NCI-H2227 (cell line): ENCODE data around the gene ACTR3C.
"Not testable (repeated sequence)": the region's sequence is repeated elsewhere in the genome, so short reads cannot be mapped to it uniquely, and the experiment has no call there.

Experiments
- DNase-seq: peaks from one replicate; lab custom pipeline; 2025; ENCODE audit not compliant: unreplicated experiment; lab: John Stamatoyannopoulos, UW

Gene ACTR3C

DNA sequence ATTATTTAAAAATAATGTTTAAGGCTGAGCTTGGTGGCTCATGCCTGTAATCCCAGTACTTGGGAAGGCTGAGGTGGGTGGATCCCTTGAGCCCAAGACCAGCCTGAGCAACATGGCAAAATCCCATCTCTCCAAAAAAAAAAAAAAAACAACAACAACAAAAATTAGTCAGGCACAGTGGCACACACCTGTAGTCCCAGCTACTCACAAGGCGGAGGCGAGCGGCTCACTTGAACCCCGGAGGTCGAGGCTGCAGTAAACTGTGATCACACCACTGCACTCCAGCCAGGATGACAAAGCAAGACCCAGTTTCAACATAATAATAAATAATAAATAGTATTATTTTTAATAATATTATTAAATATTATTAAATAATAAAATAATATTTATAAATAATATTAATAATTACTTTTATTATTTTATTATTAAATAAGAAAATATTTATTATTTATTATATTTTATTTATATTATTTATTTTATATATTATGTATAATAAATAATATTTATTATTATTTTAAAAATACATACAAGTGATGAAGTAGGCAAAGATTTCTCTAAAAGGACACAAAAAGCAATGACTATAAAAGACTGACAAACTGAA lies 8.6 kb downstream of the ACTR3C start:
- DNase-seq: no peak

DNA sequence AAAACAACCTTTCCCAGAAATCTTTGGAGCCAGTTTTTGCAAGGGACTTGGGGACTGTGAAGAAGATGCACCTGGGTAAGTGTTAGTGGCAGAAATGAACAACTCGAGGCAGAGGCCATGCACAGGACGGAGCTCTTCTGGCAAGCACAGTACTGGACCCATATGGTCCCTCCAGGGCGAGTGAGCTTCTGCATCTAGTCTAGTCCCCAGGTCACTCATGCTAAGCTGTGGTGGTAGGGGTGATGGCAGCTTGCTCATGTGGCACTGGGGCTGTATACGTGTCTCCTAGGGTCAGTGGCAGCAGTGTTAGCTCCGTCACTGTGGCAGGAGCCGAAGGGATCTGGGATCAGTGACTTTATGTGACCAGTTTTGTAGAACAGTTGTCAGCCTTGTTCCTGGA lies 9.5 kb downstream of the ACTR3C start:
- DNase-seq: no peak

DNA sequence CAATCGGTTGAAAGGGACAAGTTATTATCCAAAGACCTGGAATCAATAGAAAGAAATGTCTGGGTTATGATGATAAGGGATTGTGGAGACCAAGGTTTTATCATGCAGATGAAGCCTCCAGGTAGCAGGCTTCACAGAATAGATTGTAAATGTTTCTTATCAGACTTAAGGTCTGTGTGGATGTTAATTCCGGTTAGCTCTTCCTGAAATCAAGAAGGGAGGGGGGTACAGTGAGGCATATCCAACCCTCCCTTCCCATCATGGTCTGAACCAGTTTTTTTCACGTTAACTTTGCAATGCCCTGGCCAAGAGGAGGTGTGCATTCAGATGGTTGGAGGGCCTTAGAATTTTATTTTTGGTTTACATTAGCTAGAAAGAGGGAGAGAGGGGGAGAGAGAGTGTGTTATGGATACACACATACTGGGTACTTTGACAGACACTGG lies 10.0 kb downstream of the ACTR3C start:
- no peak for DNase-seq

DNA sequence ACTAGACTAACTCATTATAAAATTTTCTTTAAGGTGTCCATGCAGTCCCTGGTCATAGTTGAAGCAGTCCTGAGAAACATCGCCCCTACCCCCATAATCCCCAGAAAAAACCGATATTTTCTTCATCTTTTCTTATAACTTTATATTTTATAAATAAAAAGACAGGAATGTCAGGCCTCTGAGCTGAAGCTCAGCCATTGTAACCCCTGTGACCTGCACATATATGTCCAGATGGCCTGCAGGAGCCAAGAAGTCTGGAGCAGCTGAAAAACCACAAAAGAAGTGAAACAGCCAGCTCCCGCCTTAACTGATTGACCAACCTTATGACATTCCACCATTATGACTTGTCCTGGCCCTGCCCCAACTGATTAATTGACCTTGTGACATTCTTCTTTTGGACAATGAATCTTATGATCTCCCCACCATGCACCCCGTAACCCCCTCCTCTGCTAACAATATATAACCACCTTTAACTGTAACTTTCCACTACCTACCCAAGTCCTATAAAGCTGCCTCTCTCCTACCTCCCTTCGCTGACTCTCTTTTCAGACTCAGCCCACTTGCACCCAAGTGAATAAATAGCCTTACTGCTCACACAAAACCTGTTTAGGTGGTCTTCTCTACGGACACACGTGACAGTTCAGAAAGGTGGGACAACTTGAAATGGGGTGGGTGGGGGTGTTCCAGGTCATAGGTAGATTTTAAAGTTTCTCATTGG lies 10.5 kb downstream of the ACTR3C start:
- DNase-seq: not testable (repeated sequence)

DNA sequence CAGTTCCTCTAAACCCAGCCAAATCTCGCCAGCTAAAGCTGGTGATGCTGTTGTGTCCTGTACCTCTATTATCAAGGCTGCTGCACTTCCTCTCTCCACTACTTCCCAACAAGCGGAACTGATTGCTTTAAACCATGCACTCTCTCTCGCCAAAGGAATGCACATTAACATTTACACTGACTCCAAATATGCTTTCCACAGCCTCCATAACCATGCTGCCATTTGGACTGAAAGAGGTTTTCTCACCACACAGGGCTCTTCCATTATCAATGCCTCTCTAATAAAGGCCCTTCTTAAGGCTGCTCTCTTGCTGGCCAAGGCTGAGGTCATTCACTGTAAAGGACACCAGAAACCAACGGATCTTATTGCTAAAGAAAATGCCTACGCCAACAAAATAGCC lies 11.6 kb downstream of the ACTR3C start:
- DNase-seq: no peak

DNA sequence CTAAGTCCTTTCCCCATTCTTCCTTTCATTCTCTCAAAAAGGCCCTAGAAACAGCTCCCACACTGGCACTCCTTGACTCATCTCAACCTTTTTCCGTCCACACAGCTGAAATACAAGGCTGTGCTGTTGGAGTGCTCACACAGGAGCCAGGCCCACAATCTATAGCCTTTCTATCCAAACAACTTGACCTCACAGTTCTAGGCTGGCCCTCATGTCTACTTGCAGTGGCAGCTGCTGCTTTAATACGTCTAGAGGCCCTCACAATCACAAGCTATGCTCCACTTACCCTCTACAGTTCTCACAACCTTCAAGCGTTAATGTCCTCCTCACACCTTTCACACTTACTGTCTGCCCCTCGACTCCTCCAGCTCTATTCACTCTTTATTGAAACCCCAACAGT lies 12.2 kb downstream of the ACTR3C start:
- DNase-seq: no peak

DNA sequence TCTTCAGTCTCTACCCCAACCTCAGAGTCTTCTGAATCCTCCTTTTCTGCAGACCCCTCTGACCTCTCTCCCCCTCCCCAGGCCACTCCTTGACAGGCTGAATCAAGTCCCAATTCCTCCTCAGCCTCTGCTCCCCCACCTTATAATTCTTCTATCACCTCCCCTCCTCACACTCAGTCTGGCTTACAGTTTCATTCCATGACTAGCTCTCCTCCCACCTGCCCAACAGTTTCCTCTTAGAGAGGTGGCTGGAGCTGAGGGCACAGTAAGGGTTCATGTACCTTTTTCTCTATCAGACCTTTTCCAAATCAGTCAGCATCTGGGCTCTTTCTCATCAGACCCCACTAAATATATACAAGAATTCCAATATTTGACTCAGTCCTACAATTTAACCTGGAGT lies 14.8 kb downstream of the ACTR3C start:
- DNase-seq: no peak

DNA sequence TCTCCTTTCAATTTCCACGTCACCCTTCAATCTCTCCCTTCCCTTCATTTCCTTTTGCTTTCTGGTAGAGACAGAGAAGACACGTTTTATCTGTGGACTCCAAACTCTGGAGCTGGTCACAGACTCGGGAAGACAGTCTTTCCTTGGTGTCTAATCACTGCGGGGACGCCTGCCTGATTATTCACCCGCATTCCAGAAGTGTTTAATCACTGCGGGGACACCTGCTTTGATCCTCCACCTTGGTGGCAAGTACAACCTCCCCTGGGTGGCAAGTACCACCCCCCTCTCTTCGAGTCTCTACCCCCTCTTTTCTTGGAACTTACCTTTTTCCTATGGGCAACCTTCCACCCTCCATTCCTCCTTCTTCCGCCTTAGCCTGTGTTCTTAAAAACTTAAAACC lies 15.4 kb downstream of the ACTR3C start:
- no peak for DNase-seq

DNA sequence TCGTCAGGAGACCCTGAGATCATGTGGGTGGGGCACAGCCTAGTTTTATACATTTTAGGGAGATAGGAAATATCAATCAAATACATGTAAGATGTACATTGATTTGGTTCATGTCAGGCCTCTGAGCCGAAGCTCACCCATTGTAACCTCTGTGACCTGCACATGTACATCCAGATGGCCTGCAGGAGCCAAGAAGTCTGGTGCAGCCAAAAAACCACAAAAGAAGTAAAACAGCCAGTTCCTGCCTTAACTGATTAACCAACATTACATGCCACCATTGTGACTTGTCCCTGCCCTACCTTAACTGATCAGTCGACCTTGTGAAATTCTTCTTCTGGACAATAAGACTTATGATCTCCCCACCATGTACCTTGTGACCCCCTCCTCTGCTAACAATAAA lies 16.2 kb downstream of the ACTR3C start:
- DNase-seq: no peak

DNA sequence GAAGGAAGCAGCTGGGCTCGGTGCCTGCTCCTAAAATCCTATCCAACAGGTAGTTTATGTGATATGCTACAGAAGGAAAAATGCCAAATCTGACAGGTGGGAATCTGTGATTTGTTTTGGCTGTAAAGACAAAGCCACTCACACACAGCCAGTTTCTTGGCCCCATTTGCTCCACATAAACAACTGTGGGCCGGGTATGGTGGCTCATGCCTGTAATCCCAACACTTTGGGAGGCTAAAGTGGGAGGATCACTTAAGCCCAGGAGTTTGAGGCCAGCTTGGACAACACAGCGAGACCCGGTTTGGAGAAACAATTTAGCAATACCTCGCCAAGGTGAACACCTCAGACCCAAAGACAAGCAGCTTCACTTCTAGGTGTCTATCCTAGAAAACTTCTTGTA lies 17.0 kb downstream of the ACTR3C start:
- DNase-seq: not testable (repeated sequence)

DNA sequence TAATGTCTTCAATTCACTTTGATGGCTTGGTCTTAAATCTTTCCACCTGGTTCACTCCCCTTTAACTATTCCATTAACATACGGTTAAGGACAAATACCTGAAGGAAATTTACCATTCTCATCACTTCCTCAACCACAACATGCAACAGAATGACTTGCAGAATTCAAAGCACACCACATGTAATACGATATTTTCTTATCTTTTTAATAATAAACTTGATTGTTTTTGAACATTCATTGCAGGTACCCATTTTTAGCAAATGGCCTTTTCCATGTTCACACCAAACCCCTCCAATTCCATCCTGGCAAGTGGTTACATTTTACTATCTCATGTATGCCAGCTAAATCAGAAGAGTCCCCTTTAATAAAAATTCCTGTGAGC lies 17.5 kb downstream of the ACTR3C start:
- DNase-seq: not testable (repeated sequence)

DNA sequence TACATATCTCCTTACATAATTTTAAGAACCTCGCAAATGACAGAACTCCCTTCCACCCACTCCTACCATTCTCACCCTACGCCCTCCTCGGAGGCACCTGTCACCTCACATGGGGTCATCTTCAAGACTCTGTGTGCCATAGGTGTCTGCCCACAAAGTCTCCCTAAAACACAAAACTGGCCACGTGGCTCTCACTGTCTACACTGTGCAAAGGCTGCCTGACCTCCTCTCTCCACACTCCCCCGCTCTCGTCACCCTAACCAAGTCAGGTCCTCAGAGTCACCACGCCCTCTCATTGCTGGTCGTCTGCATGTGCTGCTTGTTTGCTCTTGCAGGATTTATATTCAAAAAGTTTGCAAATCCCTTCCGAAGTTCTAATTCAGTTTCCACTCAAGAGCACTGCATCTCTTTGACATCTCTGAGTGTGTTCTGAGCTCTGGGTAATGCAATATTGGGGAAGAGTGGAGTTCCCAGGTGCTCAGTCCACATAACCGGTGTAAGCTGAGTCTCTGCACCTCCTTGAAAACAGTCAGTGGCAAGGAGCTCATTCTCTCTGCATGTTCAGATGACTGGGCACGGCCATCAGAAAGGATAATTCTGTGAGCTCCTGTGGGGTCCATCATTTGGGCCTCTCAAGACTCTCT lies 18.0 kb downstream of the ACTR3C start:
- not testable (repeated sequence) for DNase-seq

DNA sequence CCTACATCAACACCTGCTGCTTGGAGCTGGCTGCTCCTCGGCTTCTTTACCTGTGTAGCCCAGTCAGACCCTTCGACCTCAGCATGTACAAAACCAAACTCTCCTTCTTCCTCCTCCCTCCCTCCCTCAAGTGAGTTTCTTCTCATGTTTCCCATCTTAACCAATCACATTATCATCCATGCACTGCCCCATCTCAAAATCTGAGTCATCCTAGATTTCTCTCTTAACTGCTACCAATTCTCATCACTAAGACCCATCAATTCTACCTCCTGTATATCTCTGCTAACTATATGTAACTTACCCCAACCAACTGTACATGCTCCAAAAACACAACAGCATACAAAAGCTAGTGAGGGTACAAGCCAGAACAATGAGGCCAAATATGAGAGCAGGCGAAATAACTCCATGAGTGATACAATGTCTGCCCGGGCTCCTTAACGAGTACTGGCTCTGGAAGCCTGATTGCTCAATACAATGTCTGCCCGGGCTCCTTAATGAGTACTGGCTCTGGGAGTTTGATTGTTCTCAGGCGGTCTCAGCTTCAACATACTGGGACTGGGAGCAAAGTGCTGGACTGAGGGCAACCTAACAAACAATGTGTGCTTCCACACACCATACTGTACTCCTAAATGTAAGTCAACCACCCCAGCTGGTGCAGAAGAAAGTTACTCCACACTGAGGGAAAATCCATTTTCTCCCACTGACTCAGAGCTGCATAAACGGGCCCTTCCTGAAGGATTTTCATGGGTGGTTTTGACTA lies 18.7 kb downstream of the ACTR3C start:
- DNase-seq: not testable (repeated sequence)

DNA sequence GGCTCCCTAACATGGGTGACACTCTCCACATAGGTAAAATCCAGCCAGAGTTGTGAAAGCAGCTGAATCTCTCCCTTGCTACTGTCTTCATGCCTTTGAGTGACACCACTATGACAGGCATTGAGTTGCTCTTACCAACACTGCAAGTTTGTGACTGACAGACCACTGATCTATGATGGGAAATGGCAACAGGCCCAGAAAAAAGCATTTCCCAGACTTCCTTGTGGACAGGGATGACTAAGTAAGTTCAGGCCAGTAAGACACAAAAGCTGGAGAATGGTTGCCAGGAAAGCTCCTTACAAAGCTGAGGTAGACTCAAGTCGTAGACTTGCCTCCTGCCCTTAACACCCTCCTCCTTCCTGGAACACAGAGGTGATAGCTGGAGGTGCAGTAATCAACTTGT lies 20.4 kb downstream of the ACTR3C start:
- not testable (repeated sequence) for DNase-seq

DNA sequence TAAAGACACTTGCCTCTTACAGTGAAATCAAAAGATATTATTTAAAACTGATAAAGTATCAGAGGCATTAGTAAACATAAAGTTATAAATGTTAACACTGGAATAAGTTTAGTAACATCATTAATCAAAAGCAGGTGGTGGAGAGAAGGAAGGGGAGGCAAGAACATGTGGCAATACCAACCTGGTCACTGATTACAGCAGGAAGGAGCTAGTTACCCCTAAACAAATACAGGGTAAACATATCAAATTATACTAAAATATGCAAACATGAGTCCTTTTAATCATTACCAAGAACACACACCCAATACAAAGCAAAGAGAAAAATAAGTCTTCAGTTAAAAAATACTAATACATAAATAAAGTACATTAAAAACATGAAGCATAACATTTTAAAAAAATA lies 25.4 kb downstream of the ACTR3C start:
- not testable (repeated sequence) for DNase-seq

DNA sequence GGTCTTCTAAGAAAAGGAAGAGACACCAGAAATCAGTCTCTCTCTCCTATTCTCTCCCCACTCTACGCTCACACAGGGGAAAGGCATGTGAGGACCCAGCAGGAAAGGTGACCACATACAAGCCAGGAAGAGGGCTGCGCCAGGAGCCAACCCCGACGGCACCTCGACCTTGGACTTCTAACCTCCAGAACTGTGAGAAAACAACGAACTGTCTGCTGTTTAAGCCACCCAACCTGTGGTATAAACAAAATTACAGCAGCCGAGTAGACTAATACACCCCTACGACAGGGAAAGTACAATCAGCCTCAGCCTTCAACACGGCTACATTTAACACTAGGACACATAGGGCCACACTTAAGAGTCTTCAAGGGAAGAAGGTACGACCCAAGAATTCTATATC lies 26.5 kb downstream of the ACTR3C start:
- not testable (repeated sequence) for DNase-seq

DNA sequence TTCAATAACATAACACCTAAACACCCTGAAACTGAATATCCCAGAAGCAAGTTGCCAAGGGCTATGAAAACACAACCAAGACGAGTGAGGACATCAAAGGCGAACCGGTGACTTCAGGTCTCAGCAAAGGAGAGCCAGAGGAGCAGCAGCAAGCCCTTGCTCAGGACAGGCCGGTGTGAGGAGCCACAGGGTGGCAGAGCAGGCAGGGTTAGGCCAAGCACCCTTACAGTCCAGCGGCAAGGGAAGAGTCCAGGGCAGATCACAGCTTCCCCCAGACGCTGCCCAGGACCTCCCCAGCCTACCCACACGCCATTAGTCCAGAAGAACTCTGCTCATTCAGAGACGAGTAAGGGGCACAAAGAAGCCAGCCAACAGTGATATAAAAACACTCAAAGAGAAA lies 27.7 kb downstream of the ACTR3C start:
- DNase-seq: not testable (repeated sequence)

DNA sequence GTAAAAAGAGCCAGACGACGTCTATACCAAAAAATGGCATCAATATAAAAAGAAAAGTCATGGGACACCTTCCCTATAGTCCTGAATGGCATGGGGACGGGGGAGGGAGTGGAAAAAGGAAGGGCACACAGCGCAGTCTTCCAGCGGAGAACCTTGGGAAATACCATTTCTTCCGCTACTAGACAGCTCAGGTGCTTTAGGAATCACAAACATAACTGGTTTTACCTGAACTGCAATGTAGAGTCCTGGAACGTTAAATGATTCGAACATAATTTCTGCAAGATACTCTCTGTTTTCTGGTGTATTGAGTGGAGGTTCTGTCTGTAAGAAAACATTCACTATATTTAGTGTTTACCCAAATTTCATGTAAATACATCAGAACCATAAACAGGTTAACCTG lies 28.3 kb downstream of the ACTR3C start:
- not testable (repeated sequence) for DNase-seq

DNA sequence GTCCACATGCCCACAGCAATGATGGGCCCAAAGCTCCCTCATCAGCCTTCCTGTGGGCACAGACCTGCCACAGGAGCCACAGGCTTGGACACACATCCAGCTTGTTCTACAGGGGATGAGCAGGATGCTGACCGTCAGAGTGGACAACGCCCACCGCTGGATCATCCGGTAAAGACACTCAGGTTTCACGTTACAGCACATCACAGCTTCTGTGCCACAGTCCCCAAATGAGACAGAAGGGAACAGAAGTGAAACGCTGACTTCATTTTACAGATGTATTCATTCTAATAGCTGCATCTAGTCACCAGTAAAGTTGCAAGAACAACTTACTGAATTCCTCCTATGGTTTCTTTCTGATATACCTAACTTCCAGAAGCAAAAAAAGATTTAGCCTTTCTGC lies 33.0 kb downstream of the ACTR3C start:
- not testable (repeated sequence) for DNase-seq

DNA sequence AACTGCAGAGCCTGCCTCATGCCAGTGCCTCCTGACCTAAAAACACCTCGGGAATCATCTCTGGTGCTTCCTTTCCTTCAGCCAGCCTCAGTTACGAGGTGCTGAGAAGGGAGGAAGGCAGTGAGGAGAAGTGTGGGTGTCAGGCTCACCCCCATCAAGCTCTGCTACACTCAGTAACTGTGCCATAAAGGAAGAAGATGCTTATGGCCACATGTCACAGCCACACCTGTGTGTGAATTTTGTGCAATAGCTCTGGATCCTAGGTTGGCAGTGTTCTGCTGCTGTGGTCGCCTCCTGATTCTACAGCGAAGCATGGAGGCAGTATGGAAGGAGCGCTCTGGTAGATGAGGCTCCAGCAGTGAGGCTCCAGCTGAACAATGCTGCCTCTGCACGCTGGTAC lies 34.5 kb downstream of the ACTR3C start:
- not testable (repeated sequence) for DNase-seq

DNA sequence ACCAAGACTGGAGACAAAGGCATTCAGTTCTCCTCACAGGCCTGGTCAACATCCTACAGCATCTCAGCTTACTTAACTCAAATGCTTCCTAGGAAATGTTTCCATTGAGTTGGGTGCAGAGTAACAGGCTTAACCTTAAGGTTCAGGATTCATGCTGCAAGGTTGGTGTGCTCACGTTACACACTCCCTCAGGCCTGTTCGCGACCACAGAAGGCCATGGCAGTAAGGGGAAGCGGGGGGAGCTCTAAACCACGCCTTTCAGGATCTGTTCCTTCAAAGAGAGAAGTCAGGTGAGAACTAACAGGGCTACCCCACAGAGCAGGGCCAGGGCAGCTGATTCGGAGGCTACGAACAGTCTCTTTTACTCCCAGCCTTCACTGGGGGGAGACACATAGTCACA lies 35.5 kb downstream of the ACTR3C start:
- DNase-seq: not testable (repeated sequence)
